HEK293 (cell line): Measurements from ENCODE around the gene RBM4.

Source experiments
- CTCF ChIA-PET: fragments of 350-600 bp; formaldehyde crosslinking; extraction: SDS; loops from one replicate; lab custom pipeline; 2021; ENCODE audit warnings: antibody characterized with exemption; lab: Yijun Ruan, JAX
- POLR2A ChIA-PET: fragments of 300-600 bp; formaldehyde crosslinking; extraction: SDS; loops from one replicate; lab custom pipeline; 2020; ENCODE audit warnings: antibody characterized with exemption, inconsistent platforms; lab: Yijun Ruan, JAX
- H3K27ac ChIP-seq: fragments of 200-500 bp; sonication (Bioruptor generic); 2 replicates; pipeline ENCODE4 v1.5.1; 2014; ENCODE audit warnings: low read depth, low read length, control low read depth, inconsistent platforms; ENCODE audit errors: extremely low read depth
- H3K36me3 ChIP-seq, 2 experiments: fragments of 200-500 bp in 1 of 2; sonication (Bioruptor generic) in 1 of 2; 1 replicate in 1 of 2; 2 replicates in 1 of 2; pipeline ENCODE4 v1.5.1; 2014 to 2017; ENCODE audit warnings: inconsistent platforms in 2 of 2, low read length in 2 of 2; ENCODE audit not compliant: control insufficient read depth in 2 of 2, insufficient read depth in 1 of 2
- H3K4me1 ChIP-seq: fragments of 200-500 bp; sonication (Bioruptor generic); 2 replicates; pipeline ENCODE4 v1.5.1; 2014; ENCODE audit warnings: mild to moderate bottlenecking, low read length, inconsistent platforms; ENCODE audit not compliant: control insufficient read depth, insufficient read depth
- H3K4me3 ChIP-seq: 2 replicates; pipeline ENCODE4 v1.5.1; 2011; ENCODE audit warnings: low read depth, mild to moderate bottlenecking, control low read depth, low read length, moderate library complexity
- H3K9me3 ChIP-seq: fragments of 200-500 bp; sonication (Bioruptor generic); 2 replicates; pipeline ENCODE4 v1.5.1; 2014; ENCODE audit warnings: low read depth, low read length, inconsistent platforms; ENCODE audit not compliant: control insufficient read depth, insufficient read depth
- HOXA7 ChIP-seq: sonication (generic); formaldehyde crosslinking; IDR thresholded peaks from 2 replicates; pipeline ENCODE4 v1.8.1; 2022; ENCODE audit warnings: missing genetic modification reagents, borderline replicate concordance
- IKZF3 ChIP-seq: fragments of 450-650 bp; IDR thresholded peaks from 2 replicates; pipeline ENCODE4 v1.5.0; 2018; ENCODE audit warnings: missing biosample characterization, mild to moderate bottlenecking, missing genetic modification characterization, moderate library complexity
- INSM2 ChIP-seq: fragments of 450-650 bp; formaldehyde crosslinking; IDR thresholded peaks from 2 replicates; pipeline ENCODE4 v1.5.1; 2016; ENCODE audit warnings: missing biosample characterization, missing genetic modification characterization
- KLF1 ChIP-seq: fragments of 450-650 bp; formaldehyde crosslinking; IDR thresholded peaks from 2 replicates; pipeline ENCODE4 v1.5.1; 2016; ENCODE audit warnings: missing biosample characterization, missing genetic modification characterization
- KLF7 ChIP-seq: fragments of 450-650 bp; formaldehyde crosslinking; IDR thresholded peaks from 2 replicates; pipeline ENCODE4 v1.5.1; 2016; ENCODE audit warnings: missing biosample characterization, missing genetic modification characterization, borderline replicate concordance
- RBAK ChIP-seq: fragments of 450-650 bp; formaldehyde crosslinking; IDR thresholded peaks from 2 replicates; pipeline ENCODE4 v1.5.1; 2016; ENCODE audit warnings: missing biosample characterization, missing genetic modification characterization
- SALL2 ChIP-seq: fragments of 450-650 bp; formaldehyde crosslinking; IDR thresholded peaks from 2 replicates; pipeline ENCODE4 v1.5.0; 2017; ENCODE audit warnings: missing biosample characterization, mild to moderate bottlenecking, missing genetic modification characterization, borderline replicate concordance
- ZBTB1 ChIP-seq: fragments of 450-650 bp; formaldehyde crosslinking; IDR thresholded peaks from 2 replicates; pipeline ENCODE4 v1.5.1; 2016; ENCODE audit warnings: missing biosample characterization, missing genetic modification characterization
- ZBTB48 ChIP-seq: fragments of 450-650 bp; formaldehyde crosslinking; IDR thresholded peaks from 2 replicates; pipeline ENCODE4 v1.5.1; 2016; ENCODE audit warnings: missing biosample characterization, missing genetic modification characterization
- ZNF10 ChIP-seq: fragments of 450-650 bp; formaldehyde crosslinking; IDR thresholded peaks from 2 replicates; pipeline ENCODE4 v1.5.1; 2017; ENCODE audit warnings: missing biosample characterization, missing genetic modification characterization
- ZNF112 ChIP-seq: fragments of 450-650 bp; formaldehyde crosslinking; IDR thresholded peaks from 2 replicates; pipeline ENCODE4 v1.5.0; 2017; ENCODE audit warnings: missing biosample characterization, missing genetic modification characterization
- ZNF202 ChIP-seq: fragments of 450-650 bp; formaldehyde crosslinking; IDR thresholded peaks from 2 replicates; pipeline ENCODE4 v1.5.1; 2016; ENCODE audit warnings: missing biosample characterization, missing genetic modification characterization, borderline replicate concordance
- ZNF214 ChIP-seq: fragments of 450-650 bp; formaldehyde crosslinking; IDR thresholded peaks from 2 replicates; pipeline ENCODE4 v1.5.1; 2017; ENCODE audit warnings: missing biosample characterization, mild to moderate bottlenecking, missing genetic modification characterization, borderline replicate concordance
- ZNF266 ChIP-seq: fragments of 450-650 bp; formaldehyde crosslinking; IDR thresholded peaks from 2 replicates; pipeline ENCODE4 v1.5.1; 2016; ENCODE audit warnings: missing biosample characterization, missing genetic modification characterization, low read depth
- ZNF292 ChIP-seq: fragments of 450-650 bp; formaldehyde crosslinking; IDR thresholded peaks from 2 replicates; pipeline ENCODE4 v1.5.1; 2016; ENCODE audit warnings: low read depth, missing biosample characterization, missing genetic modification characterization, borderline replicate concordance
- ZNF37A ChIP-seq: fragments of 450-650 bp; IDR thresholded peaks from 2 replicates; pipeline ENCODE4 v1.5.1; 2018; ENCODE audit warnings: missing biosample characterization, missing genetic modification characterization
- ZNF473 ChIP-seq: fragments of 450-650 bp; formaldehyde crosslinking; IDR thresholded peaks from 2 replicates; pipeline ENCODE4 v1.5.1; 2017; ENCODE audit warnings: missing biosample characterization, missing genetic modification characterization
- ZNF548 ChIP-seq: fragments of 450-650 bp; formaldehyde crosslinking; IDR thresholded peaks from 2 replicates; pipeline ENCODE4 v1.5.1; 2016; ENCODE audit warnings: missing biosample characterization, missing genetic modification characterization
- ZNF585B ChIP-seq: fragments of 450-650 bp; formaldehyde crosslinking; IDR thresholded peaks from 2 replicates; pipeline ENCODE4 v1.5.1; 2016; ENCODE audit warnings: missing biosample characterization, missing genetic modification characterization
- ZNF621 ChIP-seq: fragments of 450-650 bp; formaldehyde crosslinking; IDR thresholded peaks from 2 replicates; pipeline ENCODE4 v1.5.1; 2017; ENCODE audit warnings: missing biosample characterization, missing genetic modification characterization
- ZNF660 ChIP-seq: fragments of 450-650 bp; IDR thresholded peaks from 2 replicates; pipeline ENCODE4 v1.5.1; 2018; ENCODE audit warnings: missing biosample characterization, mild to moderate bottlenecking, missing genetic modification characterization
- ZNF747 ChIP-seq: fragments of 450-650 bp; formaldehyde crosslinking; IDR thresholded peaks from 2 replicates; pipeline ENCODE4 v1.5.1; 2016; ENCODE audit warnings: missing biosample characterization, missing genetic modification characterization
- TF ChIP-seq, protein P1 (sequence below): fragments of 450-650 bp; formaldehyde crosslinking; IDR thresholded peaks from 2 replicates; pipeline ENCODE4 v1.5.1; 2016; ENCODE audit warnings: missing biosample characterization, missing genetic modification characterization
- TF ChIP-seq, protein P2 (sequence below): fragments of 450-650 bp; formaldehyde crosslinking; conservative IDR thresholded peaks from 2 replicates; pipeline ENCODE4 v1.5.1; 2016; ENCODE audit warnings: low read depth, missing biosample characterization, missing genetic modification characterization
- TF ChIP-seq, protein P3 (sequence below): fragments of 450-650 bp; formaldehyde crosslinking; IDR thresholded peaks from 2 replicates; pipeline ENCODE4 v1.5.1; 2017; ENCODE audit warnings: missing biosample characterization, mild to moderate bottlenecking, missing genetic modification characterization, moderate library complexity

The RBM4 gene

DNA sequence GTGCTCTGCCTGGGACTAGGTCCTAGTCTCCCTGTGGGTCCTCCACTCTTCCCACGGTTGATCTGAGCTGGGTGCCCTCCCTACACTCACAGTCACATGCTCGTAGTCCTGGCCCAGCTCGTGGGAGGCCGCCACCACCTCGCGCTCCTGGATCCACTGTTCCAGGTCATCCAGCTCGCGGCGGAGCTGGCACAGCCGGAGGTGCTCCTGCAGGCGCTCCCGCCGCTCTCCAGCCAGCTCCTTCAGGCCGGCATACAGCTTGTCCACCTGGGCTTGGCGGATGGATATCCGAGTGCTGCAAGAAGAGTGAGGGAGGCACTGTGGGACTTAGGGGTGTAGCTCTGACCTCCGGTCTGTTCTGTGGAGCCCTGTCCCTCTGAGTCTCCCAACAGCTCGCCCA, 53.9 kb downstream of the RBM4 start:
- Histone ChIP-seq H3K4me3 (no peak overlapping the region), H3K9me3 (no peaks in the 10 kb centered on the region), H3K27ac (no peak overlapping the region), H3K4me1 (no peaks in the 10 kb centered on the region), H3K36me3 (peaks cover 0 to 82% of the 10 kb centered on the region in 2 experiments; a peak in 2 of 3 replicates)
- TF ChIP-seq ZNF214 (tag by site-specific recombination) (no peak), RBAK (tag by site-specific recombination) (no peak), ZNF621 (tag by site-specific recombination) (no peak), KLF1 (tag by site-specific recombination) (no peak), ZBTB48 (tag by site-specific recombination) (no peak), ZNF112 (tag by site-specific recombination) (no peak), ZNF747 (tag by site-specific recombination) (no peak), ZNF660 (tag by site-specific recombination) (no peak), ZNF10 (tag by site-specific recombination) (no peak), SALL2 (tag by site-specific recombination) (no peak), ZNF548 (tag by site-specific recombination) (no peak), ZNF37A (tag by site-specific recombination) (no peak), ZNF292 (no peak), KLF7 (no peak), INSM2 (tag by site-specific recombination) (no peak), ZNF266 (tag by site-specific recombination) (no peak)
- TF ChIP-seq, protein P1, sequence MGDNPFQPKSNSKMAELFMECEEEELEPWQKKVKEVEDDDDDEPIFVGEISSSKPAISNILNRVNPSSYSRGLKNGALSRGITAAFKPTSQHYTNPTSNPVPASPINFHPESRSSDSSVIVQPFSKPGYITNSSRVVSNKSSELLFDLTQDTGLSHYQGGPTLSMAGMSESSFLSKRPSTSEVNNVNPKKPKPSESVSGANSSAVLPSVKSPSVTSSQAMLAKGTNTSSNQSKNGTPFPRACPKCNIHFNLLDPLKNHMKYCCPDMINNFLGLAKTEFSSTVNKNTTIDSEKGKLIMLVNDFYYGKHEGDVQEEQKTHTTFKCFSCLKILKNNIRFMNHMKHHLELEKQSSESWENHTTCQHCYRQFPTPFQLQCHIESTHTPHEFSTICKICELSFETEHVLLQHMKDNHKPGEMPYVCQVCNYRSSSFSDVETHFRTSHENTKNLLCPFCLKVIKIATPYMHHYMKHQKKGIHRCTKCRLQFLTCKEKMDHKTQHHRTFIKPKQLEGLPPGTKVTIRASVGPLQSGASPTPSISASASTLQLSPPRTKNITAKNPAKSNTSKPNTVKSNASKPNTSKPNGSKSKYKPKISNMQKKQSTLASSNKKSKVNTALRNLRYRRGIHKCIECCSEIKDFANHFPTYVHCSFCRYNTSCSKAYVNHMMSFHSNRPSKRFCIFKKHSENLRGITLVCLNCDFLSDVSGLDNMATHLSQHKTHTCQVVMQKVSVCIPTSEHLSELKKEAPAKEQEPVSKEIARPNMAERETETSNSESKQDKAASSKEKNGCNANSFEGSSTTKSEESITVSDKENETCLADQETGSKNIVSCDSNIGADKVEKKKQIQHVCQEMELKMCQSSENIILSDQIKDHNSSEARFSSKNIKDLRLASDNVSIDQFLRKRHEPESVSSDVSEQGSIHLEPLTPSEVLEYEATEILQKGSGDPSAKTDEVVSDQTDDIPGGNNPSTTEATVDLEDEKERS (tag by site-specific recombination) = no peak
- ChIA-PET CTCF (interaction anchor here (0.5 to 7.3 kb wide), 5 partner anchors 34 to 189 kb away, joined by 3 to 62 read pairs (median 4); no protein-coding TSS in a partner anchor), POLR2A (no interaction called here)

- CTCF ChIA-PET = interaction anchor here (0.5 to 7.3 kb wide), 7 partner anchors 16 to 203 kb away, joined by 3 to 62 read pairs (median 3); no protein-coding TSS in a partner anchor
- peaks cover 0 to 82% of the 10 kb centered on the region in 2 experiments; a peak in 2 of 3 replicates for H3K36me3 ChIP-seq
- TF ChIP-seq ZNF214 (tag by site-specific recombination) = no peak
- TF ChIP-seq, protein P2, sequence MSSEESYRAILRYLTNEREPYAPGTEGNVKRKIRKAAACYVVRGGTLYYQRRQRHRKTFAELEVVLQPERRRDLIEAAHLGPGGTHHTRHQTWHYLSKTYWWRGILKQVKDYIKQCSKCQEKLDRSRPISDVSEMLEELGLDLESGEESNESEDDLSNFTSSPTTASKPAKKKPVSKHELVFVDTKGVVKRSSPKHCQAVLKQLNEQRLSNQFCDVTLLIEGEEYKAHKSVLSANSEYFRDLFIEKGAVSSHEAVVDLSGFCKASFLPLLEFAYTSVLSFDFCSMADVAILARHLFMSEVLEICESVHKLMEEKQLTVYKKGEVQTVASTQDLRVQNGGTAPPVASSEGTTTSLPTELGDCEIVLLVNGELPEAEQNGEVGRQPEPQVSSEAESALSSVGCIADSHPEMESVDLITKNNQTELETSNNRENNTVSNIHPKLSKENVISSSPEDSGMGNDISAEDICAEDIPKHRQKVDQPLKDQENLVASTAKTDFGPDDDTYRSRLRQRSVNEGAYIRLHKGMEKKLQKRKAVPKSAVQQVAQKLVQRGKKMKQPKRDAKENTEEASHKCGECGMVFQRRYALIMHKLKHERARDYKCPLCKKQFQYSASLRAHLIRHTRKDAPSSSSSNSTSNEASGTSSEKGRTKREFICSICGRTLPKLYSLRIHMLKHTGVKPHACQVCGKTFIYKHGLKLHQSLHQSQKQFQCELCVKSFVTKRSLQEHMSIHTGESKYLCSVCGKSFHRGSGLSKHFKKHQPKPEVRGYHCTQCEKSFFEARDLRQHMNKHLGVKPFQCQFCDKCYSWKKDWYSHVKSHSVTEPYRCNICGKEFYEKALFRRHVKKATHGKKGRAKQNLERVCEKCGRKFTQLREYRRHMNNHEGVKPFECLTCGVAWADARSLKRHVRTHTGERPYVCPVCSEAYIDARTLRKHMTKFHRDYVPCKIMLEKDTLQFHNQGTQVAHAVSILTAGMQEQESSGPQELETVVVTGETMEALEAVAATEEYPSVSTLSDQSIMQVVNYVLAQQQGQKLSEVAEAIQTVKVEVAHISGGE = no peak
- TF ChIP-seq ZNF202 (tag by site-specific recombination) = no peak
- no peak for TF ChIP-seq ZNF585B
- no peak for TF ChIP-seq HOXA7 (CRISPR knock-in tag)
- TF ChIP-seq, protein P3, sequence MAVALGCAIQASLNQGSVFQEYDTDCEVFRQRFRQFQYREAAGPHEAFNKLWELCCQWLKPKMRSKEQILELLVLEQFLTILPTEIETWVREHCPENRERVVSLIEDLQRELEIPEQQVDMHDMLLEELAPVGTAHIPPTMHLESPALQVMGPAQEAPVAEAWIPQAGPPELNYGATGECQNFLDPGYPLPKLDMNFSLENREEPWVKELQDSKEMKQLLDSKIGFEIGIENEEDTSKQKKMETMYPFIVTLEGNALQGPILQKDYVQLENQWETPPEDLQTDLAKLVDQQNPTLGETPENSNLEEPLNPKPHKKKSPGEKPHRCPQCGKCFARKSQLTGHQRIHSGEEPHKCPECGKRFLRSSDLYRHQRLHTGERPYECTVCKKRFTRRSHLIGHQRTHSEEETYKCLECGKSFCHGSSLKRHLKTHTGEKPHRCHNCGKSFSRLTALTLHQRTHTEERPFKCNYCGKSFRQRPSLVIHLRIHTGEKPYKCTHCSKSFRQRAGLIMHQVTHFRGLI (tag by site-specific recombination) = no peak
- TF ChIP-seq ZNF473 = no peak
- TF ChIP-seq ZBTB1 = no peak
- TF ChIP-seq IKZF3 (tag by site-specific recombination) = no peak
Measured at GRCh38 chr11:66692871-66693331, 54.4 kb downstream of the RBM4 start.

More at GRCh38 chr11:66692871-66693331, 54.4 kb downstream of the RBM4 start:
- Histone ChIP-seq H3K4me1 (no peaks in the 10 kb centered on the region), H3K9me3 (no peaks in the 10 kb centered on the region), H3K27ac (no peak overlapping the region), H3K4me3 (no peak overlapping the region)
- POLR2A ChIA-PET = no interaction called here
